Measurements from ENCODE around the gene BRICD5. TPM values are rescaled to one million over a fixed set of nuclear protein-coding genes. Genes with fewer than 3 reads are reported as not detected.
"Not testable (repeated sequence)": the region's sequence is repeated elsewhere in the genome, so short reads cannot be mapped to it uniquely, and the experiment has no call there.

The BRICD5 gene
- total RNA-seq: 4.9 and 5.1 TPM in 2 replicates

DNA sequence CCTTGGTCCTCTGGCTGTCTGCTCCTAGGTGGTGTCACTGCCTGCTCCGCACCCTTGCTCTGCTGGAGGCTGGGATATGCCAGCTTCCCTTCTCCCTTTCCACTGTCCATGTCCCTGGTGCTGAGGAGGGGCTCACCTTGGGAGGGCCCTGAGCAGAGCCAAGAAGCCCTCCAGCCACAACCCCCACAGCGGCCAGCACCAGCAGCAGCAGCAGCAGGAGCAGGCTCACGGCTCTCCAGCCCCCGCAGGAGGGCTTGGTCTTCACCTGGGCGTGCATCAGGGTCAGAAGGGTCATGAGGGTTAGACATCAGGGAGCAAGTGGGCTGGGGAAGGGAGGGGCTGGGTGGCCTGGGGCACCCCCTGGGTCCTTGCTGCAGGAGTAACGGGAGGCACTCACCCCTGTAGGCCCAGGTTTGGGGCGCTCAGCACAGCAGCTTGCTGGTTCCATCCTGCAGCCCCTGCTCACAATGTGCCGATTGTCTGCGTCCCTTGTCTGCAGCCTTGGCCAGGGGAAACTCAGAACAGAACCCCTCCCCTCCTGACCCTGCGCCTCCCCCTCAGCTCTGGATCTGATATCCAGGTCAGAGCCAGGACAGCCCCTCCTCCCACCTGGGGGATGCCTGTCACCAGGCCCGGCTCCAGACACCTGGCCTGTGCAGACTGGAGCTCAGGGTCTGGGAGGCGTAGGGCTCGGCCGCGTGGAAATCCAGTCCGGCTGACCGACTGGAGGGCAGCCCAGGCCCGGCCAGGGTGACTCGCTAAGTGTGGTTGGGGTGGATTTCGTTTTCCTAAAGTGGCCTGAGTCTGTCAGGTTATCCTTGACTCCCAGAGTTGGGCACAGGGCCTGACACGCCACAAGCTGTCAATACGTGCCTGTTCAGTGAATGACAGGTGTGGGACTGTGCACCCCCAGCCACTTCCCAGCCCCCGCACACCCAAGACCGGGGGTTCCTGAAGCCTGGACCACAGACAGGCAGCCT is at the start of gene BRICD5:
Gene BRICD5 (minus strand): TSS at position 478 of the 980 bp plus-strand sequence. CDS start 30 bp downstream, at position 448.
- Mint-ChIP-seq H3K9me3 (no peaks in the 10 kb centered on the region), H3K36me3 (ENCODE audit: low read depth) (peaks cover 27% of the 10 kb centered on the region), H3K27me3 (no peaks in the 10 kb centered on the region), H3K27ac (no peak within 1 kb of the TSS), H3K4me3 (no peak within 1 kb of the TSS), H3K4me1 (peaks cover 26% of the 10 kb centered on the region)
- DNase-seq (no peak), ATAC-seq (ENCODE audit: low read depth) (no peak)
- ChIA-PET CTCF (no interaction called here), POLR2A (interaction anchor here (0.7 to 1.4 kb wide), 2 partner anchors 11 to 222 kb away, joined by 3 read pairs; no protein-coding TSS in a partner anchor)
- TF ChIP-seq CTCF (IDR thresholded peaks at IDR 0.05): no peak
- intact Hi-C loops (cut with micrococcal nuclease): no loop called here

DNA sequence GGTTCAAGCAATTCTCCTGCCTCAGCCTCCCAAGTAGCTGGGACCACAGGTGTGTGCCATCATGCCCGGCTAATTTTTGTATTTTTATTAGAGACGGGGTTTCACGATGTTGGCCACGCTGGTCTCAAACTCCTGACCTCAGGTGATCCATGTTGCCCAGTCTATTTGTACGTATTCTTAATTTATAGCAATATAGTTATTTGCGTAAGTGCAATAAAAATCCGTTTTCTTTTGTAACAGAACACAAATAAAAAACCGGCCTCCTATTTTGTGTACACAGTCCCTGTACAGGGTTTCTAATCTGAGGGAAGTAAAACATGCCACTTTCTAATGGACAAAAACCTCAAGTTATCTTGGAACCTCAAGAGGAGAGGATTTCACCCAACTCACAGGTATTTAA is 49.6 kb upstream of the BRICD5 start:
- H3K36me3 Mint-ChIP-seq (ENCODE audit: low read depth): peaks cover 89% of the 10 kb centered on the region
- H3K4me1 Mint-ChIP-seq: peaks cover 17% of the 10 kb centered on the region

GRCh38 chr16:2258530-2258929 is 47.9 kb upstream of the BRICD5 start:
- H3K4me3 Mint-ChIP-seq; H3K27ac Mint-ChIP-seq; CTCF ChIA-PET; ATAC-seq (ENCODE audit: low read depth); H3K4me1 Mint-ChIP-seq; H3K9me3 Mint-ChIP-seq; H3K27me3 Mint-ChIP-seq; DNase-seq: not testable (repeated sequence)
- POLR2A ChIA-PET: interaction anchor here (0.7 kb wide), 1 partner anchor 500 kb away, joined by 4 read pairs; no protein-coding TSS in a partner anchor
- intact Hi-C loops (cut with micrococcal nuclease): loop anchor here (10.0 kb wide), 1 partner anchor 394 kb away; no protein-coding TSS in a partner anchor
- H3K36me3 Mint-ChIP-seq (ENCODE audit: low read depth): peaks cover 86% of the 10 kb centered on the region

More for the DNA sequence above, 49.6 kb upstream of the BRICD5 start:
- ATAC-seq (ENCODE audit: low read depth): no peak
- Mint-ChIP-seq H3K9me3 (no peaks in the 10 kb centered on the region), H3K4me3 (no peak overlapping the region), H3K27ac (no peak overlapping the region), H3K27me3 (no peaks in the 10 kb centered on the region)
- TF ChIP-seq CTCF (IDR thresholded peaks at IDR 0.05): no peak
- no peak for DNase-seq
- CTCF ChIA-PET: no interaction called here
- POLR2A ChIA-PET: no interaction called here
- intact Hi-C loops (cut with micrococcal nuclease): no loop called here

- no peaks in the 10 kb centered on the region for H3K27me3 Mint-ChIP-seq
- peaks cover 17% of the 10 kb centered on the region for H3K4me1 Mint-ChIP-seq
- peaks cover 86% of the 10 kb centered on the region for H3K36me3 Mint-ChIP-seq (ENCODE audit: low read depth)
- ATAC-seq (ENCODE audit: low read depth) (no peak), DNase-seq (no peak)
- no peak overlapping the region for H3K4me3 Mint-ChIP-seq
- CTCF ChIA-PET: no interaction called here
- no peak overlapping the region for H3K27ac Mint-ChIP-seq
- intact Hi-C loops (cut with micrococcal nuclease): loop anchor here (10.0 kb wide), 1 partner anchor 393 kb away; no protein-coding TSS in a partner anchor
- no peak for TF ChIP-seq CTCF (IDR thresholded peaks at IDR 0.05)
- no peaks in the 10 kb centered on the region for H3K9me3 Mint-ChIP-seq
- POLR2A ChIA-PET: interaction anchor here (0.8 kb wide), 1 partner anchor 13 kb away, joined by 3 read pairs; no protein-coding TSS in a partner anchor
Measured at GRCh38 chr16:2257726-2258125, 47.1 kb upstream of the BRICD5 start.

DNA sequence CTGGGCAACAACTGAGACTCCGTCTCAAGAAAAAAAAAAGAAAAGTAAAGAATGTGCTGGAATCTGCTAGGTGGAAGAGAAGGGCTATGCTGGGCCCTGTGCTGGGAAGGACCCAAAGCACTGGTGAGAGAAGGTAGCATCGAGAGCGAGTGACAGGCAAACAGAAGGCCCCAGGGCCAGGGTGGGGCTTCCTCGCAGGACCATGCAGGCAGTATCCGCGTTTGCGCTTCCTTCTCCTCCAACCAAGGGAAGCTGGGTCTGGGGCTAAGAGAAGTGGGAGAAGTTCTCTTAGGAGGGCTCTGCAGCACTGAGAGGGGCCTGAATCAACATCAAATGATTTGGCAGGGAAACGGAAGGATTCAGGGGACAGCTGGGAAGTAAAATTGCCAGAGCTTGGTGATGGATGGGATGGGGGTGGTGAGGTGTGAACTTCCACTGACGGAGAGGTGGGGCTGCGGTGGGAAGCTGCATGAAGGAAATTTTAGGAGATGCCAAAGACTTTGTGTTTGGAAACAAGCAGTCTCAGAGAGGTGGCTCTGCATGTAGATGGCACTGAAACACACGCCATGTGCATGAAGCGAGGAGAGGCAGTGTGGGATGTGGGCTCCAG is 46.0 kb upstream of the BRICD5 start:
- Mint-ChIP-seq H3K4me3 (no peak overlapping the region), H3K27ac (no peak overlapping the region)
- DNase-seq: no peak

More for the DNA sequence above, 46.0 kb upstream of the BRICD5 start:
- Mint-ChIP-seq H3K9me3 (no peaks in the 10 kb centered on the region), H3K36me3 (ENCODE audit: low read depth) (peaks cover 76% of the 10 kb centered on the region), H3K27me3 (no peaks in the 10 kb centered on the region), H3K4me1 (peaks cover 28% of the 10 kb centered on the region)
- TF ChIP-seq CTCF (IDR thresholded peaks at IDR 0.05): no peak
- POLR2A ChIA-PET: interaction anchor here (0.7 to 0.8 kb wide), 2 partner anchors 14 to 18 kb away, joined by 3 read pairs; no protein-coding TSS in a partner anchor
- CTCF ChIA-PET: no interaction called here
- no peak for ATAC-seq (ENCODE audit: low read depth)
- intact Hi-C loops (cut with micrococcal nuclease): loop anchor here (10.0 kb wide), 1 partner anchor 392 kb away; no protein-coding TSS in a partner anchor

Data from activated B cell treated with CpG ODN at 0.5 μM for 24 hours (primary cell).